CMK (cell line): ENCODE measurements around the gene CIB2.
A peak's percentile ranks its signal among the peaks of the same experiment; 100 is the strongest.
"Not testable (repeated sequence)": the region's sequence is repeated elsewhere in the genome, so short reads cannot be mapped to it uniquely, and the experiment has no call there.

Source experiments
- DNase-seq: peaks from one replicate; pipeline ENCODE4 v3.0.0-alpha.2; 2010; ENCODE audit warnings: low read depth

CIB2 gene

GRCh38 chr15:78131295-78132061, at the start of gene CIB2:
Gene CIB2 (minus strand): TSS chr15:78131445. CDS start chr15:78131215, 230 bp downstream.
- DNase-seq, result peak; percentile 77

- no peak for DNase-seq
Observed at GRCh38 chr15:78179906-78180305, 48.7 kb upstream of the CIB2 start.

- no peak for DNase-seq
Observed at GRCh38 chr15:78179286-78179840, 48.1 kb upstream of the CIB2 start.

GRCh38 chr15:78178064-78178463, 46.8 kb upstream of the CIB2 start:
- no peak for DNase-seq

GRCh38 chr15:78177447-78177873, 46.2 kb upstream of the CIB2 start:
- no peak for DNase-seq

GRCh38 chr15:78175330-78175729, 44.1 kb upstream of the CIB2 start:
- no peak for DNase-seq

- no peak for DNase-seq
Observed at GRCh38 chr15:78174401-78174800, 43.2 kb upstream of the CIB2 start.

GRCh38 chr15:78171864-78172472, 40.7 kb upstream of the CIB2 start:
- no peak for DNase-seq

- DNase-seq, result no peak
Observed at GRCh38 chr15:78170848-78171773, 39.9 kb upstream of the CIB2 start.

- no peak for DNase-seq
Observed at GRCh38 chr15:78168608-78169007, 37.4 kb upstream of the CIB2 start.

GRCh38 chr15:78167227-78167888, 36.1 kb upstream of the CIB2 start:
- no peak for DNase-seq

- DNase-seq, result no peak
Observed at GRCh38 chr15:78164010-78164409, 32.8 kb upstream of the CIB2 start.

GRCh38 chr15:78162038-78162437, 30.8 kb upstream of the CIB2 start:
- no peak for DNase-seq

GRCh38 chr15:78159395-78159794, 28.1 kb upstream of the CIB2 start:
- no peak for DNase-seq

GRCh38 chr15:78157203-78157602, 26.0 kb upstream of the CIB2 start:
- no peak for DNase-seq

GRCh38 chr15:78156653-78157052, 25.4 kb upstream of the CIB2 start:
- DNase-seq, result no peak

- DNase-seq, result no peak
Observed at GRCh38 chr15:78155355-78155939, 24.2 kb upstream of the CIB2 start.

- no peak for DNase-seq
Observed at GRCh38 chr15:78154955-78155354, 23.7 kb upstream of the CIB2 start.

GRCh38 chr15:78151075-78151474, 19.8 kb upstream of the CIB2 start:
- not testable (repeated sequence) for DNase-seq

GRCh38 chr15:78149805-78150751, 18.8 kb upstream of the CIB2 start:
- no peak for DNase-seq
